NCI-H524 treated with DMSO at 0.1 percent for 48 hours (cell line): ENCODE results near the gene DTHD1.

Source experiments
- DNase-seq: peaks from one replicate; lab custom pipeline; 2025; lab: John Stamatoyannopoulos, UW

The DTHD1 gene

DNA sequence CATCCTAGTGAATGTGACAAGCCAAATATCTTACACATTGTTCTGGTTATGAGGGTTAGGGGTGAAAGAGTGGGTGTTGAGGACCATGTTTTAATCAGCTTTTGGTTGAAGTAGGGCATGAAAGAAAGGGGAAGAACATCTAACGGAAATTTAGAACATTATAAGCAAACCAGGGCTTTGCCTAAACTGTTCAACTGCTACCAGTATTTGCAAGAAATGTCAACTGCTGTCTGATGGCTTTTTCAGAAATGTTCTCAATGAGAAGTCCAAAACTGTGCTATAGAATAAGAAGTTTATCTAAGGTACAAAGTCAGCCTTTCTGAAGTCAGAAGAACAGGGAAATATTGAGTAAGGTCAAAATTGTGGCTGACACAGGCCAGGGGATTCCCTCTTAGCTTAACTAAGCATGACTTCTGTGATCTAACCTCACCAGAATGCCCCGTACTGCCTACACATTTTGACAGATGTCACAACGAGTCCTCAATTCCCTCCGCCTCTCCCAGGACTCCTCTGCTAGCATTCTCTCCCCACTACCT, 67.1 kb downstream of the DTHD1 start:
- DNase-seq = no peak

DNA sequence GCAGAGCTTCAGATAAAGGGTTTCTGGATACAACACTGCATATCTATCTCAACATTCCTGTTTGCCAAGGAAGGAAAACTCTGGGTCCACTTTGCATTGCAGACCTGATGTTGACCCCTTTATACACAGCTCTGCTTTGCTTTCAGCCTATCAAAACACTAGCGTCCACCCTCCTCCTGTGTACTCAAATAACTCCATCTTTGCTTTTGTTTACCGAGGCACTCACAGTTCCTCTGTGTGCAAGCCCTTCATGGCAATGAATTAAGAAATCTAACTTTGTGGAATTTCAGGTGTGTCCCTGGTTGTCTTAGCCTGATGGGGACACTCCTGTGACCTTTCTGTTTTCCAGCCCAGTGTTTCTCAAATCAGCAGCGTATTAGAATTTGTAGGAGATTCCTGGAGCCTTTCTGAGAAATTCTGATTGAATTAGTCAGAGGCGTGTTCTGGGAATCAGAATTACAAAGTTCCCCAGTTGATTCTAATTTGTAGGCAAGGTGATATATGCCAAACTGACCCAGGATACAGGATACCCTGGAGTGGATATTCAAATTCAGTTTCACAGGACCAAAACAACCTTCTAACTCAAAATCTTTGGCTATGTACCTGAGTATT, 68.6 kb downstream of the DTHD1 start:
- no peak for DNase-seq

DNA sequence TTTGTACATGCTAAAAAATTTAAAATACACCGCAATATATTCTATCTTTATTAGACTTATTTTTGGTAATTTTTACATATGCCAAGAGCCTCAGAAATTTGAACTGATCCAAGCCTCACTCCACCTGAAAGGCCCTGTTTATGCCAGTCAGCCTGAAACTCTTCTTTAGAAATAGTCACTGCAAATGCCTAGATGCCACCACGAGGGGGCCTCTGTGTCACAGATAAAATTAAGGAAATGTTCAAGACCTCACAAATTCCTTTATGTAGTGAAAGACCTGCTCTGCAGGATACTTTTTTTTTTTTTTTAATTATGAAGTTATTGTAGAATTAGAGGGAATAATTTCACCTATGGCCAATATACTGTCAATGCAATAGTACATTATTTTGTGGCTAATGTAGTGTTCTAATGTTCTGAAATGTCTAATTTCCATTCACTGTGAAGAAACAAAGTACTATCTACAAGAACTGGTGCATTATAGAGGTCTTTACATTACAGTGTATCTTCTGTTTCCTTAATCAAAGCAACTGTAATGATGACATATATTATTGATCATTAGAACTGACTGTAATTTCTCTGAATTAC, 69.8 kb downstream of the DTHD1 start:
- no peak for DNase-seq

DNA sequence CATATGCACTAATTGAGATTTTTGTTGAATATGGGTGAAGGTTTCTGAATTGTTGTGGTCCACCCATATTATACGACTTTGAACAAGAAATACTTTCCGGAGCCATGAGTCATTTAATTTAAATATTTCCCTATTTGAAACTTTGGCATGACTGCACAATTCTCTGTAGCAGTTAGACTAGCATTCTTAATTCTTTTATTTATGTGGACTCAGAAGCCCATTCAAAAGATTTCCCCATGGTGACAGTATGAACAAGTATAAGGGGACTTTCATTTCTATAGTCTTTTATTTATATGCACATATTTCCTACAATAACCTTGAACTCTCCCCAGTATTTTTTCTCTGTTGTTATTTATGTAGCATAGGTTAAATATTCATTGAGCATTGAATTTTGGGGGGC, 72.6 kb downstream of the DTHD1 start:
- DNase-seq = no peak

DNA sequence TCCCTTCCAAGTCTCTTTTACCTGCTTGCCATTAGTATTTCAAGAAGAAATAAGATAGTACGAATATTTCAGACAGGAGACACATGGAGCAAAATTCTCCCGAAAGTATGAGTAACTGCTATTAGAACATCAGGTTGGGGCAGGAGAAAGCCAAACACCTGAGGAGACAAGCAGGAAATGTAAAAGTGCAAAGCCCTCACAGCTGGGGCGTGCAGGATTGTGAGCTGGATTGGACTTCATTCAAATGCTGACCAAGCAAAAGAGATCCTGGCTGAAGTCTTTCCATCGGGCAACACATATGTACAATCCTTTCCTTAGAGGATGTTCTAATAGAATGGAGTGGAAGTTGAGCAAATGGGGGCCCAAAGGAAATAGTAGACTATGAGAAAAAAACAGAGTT, 76.8 kb downstream of the DTHD1 start:
- no peak for DNase-seq

DNA sequence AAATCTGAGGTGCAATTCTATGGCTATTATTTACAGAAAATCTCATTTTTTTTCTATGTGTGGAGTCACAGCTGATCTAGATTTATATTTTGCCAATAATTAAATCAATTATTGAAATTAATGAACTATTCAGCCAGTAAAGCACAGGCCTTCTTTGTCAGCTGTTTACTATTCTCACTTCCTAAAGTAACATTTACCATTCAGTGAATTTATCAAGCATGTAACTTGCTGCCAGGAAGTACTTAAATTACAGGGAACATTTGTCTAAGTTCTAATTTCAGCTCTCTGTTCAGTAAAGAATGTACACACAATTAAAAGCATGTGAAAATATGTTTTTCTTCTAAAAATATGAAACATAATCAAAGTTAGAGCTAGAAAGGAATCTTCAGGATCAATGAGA, 79.3 kb downstream of the DTHD1 start:
- no peak for DNase-seq

DNA sequence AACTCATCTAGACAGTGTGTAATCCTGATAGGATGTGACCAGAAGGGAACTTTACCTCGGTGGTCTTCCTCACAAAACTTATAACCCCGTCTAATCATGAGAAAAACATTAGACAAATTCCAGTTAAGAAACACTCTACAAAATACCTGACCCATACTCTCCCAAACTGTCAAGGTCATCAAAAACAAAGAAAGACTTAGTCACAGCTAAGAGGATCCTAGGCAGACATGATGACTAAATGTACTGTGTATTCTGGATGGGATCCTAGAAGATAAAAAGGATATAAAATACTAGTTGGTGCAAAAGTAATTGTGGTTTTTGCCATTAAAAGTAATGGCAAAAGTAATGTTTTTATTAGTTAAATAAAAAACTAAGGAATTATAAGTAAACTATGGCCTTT, 81.6 kb downstream of the DTHD1 start:
- no peak for DNase-seq

DNA sequence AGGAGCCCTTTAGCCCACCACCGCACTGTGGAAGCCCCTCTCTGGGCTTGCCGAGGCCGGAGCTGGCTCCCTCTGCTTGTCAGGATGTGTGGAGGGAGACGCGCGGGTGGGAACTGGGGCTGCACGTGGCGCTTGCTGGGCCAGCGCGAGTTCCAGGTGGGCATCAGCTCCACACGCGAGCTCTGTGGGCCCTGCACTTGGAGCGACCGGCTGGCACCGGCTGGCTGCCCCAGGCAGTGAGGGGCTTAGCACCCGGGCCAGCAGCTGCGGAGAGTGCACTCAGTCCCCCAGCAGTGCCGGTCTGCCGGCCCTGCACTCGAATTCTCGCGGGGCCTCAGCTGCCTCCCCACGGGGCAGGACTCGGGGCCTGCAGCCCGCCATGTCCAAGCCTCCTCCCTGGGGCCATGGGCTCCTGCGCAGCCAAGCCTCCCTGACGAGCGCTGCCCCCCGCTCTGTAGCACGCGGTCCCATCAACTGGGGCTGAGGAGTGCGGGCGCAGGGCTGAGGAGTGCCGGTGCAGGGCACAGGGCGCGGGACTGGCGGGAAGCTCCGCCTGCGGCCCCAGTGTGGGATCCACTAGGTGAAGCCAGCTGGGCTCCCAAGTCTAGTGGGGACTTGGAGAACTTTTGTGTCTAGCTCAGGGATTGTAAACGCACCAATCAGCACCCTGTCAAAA, 93.6 kb downstream of the DTHD1 start:
- no peak for DNase-seq

DNA sequence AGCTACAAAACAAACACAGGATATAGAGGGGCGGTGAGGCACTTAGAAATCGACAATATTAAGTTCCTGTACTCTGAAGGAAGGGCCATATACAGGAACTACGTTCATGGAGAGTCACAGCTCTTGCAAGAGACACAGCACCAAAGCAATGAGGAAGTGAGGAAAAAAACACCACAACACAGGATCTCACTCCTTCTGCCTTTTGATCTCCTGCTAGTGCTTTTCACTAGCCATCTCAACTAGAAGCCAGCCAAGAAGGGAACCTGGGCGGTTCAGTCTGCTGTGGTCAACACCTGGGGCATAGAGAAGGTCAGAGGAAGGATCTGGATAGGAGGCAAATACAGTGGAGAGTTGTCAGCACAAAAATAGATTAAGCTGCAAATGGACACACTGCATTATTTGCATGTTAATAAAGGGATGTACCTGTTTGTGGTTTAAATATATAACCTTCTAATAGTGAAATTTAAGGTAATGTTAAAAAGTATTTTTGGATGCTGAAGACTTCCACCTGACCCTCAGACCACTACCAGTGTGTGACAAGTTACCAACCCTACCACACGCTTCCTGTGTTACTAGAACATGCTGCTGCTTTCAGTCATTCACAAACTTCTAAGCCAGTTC, 104.6 kb downstream of the DTHD1 start:
- DNase-seq = no peak

DNA sequence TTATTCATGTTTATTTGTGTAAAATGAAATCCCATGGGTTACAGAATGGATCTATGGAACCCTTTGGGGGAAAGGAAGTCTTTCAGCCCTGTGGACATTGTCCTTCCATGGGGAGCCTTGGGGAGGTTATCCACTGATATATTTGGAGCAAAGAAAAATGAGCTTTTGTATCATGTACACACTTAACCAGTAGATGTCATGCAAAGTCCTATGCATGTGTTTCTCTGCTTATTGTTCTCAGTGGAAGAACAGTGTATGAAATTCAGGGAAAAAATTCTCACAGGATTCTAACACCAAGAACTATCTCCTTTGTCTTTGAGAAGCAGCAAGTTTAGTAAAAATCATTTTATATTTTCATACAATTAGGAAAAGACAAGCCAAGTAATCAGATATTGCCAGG, 105.3 kb downstream of the DTHD1 start:
- no peak for DNase-seq

DNA sequence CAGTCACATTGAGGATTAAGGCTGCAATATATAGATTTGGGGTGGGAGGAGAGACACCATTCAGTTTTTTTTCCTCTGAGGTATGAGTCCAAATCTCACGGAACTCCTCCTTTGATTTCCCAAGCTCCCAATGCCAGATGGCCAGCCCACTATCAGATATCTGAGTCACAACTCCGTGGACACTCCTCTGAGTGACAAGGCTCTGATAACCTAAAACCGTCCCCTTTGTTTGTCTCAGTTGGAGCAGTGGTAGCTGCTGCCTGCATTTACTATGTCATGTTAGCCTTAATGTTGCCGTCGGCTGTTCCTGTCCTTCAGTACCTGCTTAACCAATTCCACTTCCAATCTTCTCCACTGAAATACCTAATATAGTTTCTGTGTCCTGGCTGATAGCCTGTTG, 107.3 kb downstream of the DTHD1 start:
- no peak for DNase-seq

DNA sequence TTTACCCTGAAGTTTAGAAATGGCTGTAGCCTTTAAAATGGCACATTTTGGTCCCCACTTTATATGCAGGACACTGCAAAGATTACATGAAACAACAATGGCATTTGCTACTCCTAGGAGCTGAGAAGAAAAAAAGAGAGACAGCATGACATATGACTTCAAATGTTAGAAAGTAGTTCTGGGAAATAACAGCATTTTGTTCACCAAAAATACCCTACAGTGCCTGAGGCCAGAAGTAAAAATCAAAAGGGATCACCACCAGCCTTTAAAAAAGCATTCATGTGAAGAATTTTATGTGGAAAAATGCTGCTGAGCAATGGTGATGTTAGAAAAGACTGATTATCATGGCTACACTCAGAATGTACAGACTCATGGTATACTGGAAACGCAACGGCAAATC, 110.0 kb downstream of the DTHD1 start:
- no peak for DNase-seq

DNA sequence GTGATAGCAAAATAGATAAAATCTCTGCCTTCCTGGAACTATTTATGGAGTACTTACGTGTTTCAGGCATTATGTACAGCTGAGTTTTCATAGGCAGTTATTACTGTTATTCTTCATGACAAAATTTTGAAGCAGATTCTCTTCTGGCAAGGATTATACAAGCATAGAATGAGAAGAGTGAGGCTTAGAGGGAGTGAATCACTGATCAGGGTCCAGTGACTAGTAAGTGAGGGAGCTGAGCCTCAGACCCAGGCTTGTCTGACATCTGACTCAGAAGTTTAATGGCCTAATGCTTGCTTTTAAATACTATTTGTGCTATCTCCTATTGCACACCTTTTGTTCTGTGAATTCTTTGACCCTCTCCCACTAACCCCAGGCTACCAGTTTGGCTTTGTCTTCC, 110.6 kb downstream of the DTHD1 start:
- no peak for DNase-seq

DNA sequence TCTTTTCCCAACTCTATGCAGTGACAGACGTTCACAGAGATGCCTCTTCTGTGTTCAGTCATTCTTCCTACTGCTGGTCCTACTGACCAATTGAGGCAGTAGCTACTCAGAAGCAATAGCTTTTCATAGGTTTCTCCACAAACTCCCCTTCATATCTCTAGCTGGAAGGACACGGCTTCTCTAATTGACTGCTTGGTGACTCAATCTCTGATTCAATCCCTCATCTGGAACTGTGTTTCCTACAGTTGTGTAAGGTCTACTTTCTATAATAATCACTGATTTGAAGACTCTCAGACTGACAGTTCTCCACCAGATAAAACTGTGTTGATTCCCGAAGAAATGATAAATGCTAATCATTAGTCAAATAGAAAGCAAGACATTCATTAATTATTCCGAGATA, 111.5 kb downstream of the DTHD1 start:
- DNase-seq = no peak
